Measurements from ENCODE around the gene CNTRL.
"Not testable (repeated sequence)": the region's sequence is repeated elsewhere in the genome, so short reads cannot be mapped to it uniquely, and the experiment has no call there.

Gene CNTRL

GRCh38 chr9:121073038-121073437 is 1.7 kb upstream of the CNTRL start:
- DNase-seq, result no peak

- peak; percentile 20 for DNase-seq
These were observed 689 bp downstream of the CNTRL start for GRCh38 chr9:121075251-121076036.

- no peak for DNase-seq
These were observed 7.3 kb downstream of the CNTRL start for GRCh38 chr9:121082075-121082474.

- no peak for DNase-seq
These were observed 10.9 kb downstream of the CNTRL start for GRCh38 chr9:121085661-121086060.

GRCh38 chr9:121088576-121088975 is 13.8 kb downstream of the CNTRL start:
- no peak for DNase-seq

GRCh38 chr9:121090743-121091142 is 16.0 kb downstream of the CNTRL start:
- not testable (repeated sequence) for DNase-seq

GRCh38 chr9:121095057-121095456 is 20.3 kb downstream of the CNTRL start:
- no peak for DNase-seq

GRCh38 chr9:121098567-121099198 is 23.9 kb downstream of the CNTRL start:
- DNase-seq, result no peak

- DNase-seq, result not testable (repeated sequence)
These were observed 29.3 kb downstream of the CNTRL start for GRCh38 chr9:121104054-121104453.

- DNase-seq, result no peak
These were observed 30.8 kb downstream of the CNTRL start for GRCh38 chr9:121105531-121105930.

GRCh38 chr9:121107029-121107428 is 32.3 kb downstream of the CNTRL start:
- DNase-seq, result no peak

- DNase-seq, result no peak
These were observed 33.1 kb downstream of the CNTRL start for GRCh38 chr9:121107881-121108280.

GRCh38 chr9:121115466-121115865 is 40.7 kb downstream of the CNTRL start:
- DNase-seq, result no peak

- DNase-seq, result no peak
These were observed 43.5 kb downstream of the CNTRL start for GRCh38 chr9:121118266-121118665.

- no peak for DNase-seq
These were observed 45.6 kb downstream of the CNTRL start for GRCh38 chr9:121120386-121120785.

GRCh38 chr9:121121582-121122087 is 46.9 kb downstream of the CNTRL start:
- peak; percentile 98 for DNase-seq

- DNase-seq, result peak; percentile 5
These were observed 47.7 kb downstream of the CNTRL start for GRCh38 chr9:121122246-121123032.

- DNase-seq, result no peak
These were observed 49.2 kb downstream of the CNTRL start for GRCh38 chr9:121123816-121124535.

GRCh38 chr9:121125590-121125989 is 50.8 kb downstream of the CNTRL start:
- no peak for DNase-seq

GRCh38 chr9:121129384-121129783 is 54.6 kb downstream of the CNTRL start:
- not testable (repeated sequence) for DNase-seq

- DNase-seq, result peak; percentile 89
These were observed 58.5 kb downstream of the CNTRL start for GRCh38 chr9:121133104-121133816.

GRCh38 chr9:121135642-121136041 is 60.9 kb downstream of the CNTRL start:
- no peak for DNase-seq

Data from CD4-positive, alpha-beta T cell treated with Interleukin-6 for 4 hours (primary cell).